GM12878 (cell line): ENCODE data around the gene ZNF816. TPM values are rescaled to one million over a fixed set of nuclear protein-coding genes. Genes with fewer than 3 reads are reported as not detected.
"Not testable (repeated sequence)": the region's sequence is repeated elsewhere in the genome, so short reads cannot be mapped to it uniquely, and the experiment has no call there.

Source experiments
- ATAC-seq: fragments of 200-7000 bp; cut with Tn5 transposase; 3 replicates; pipeline ENCODE4 v1.9.1; 2020; ENCODE audit warnings: mild to moderate bottlenecking, moderate library complexity
- BruUV-seq: library from RNA; stranded (reverse); fragments of 400-500 nt; replicated peaks from 2 replicates; lab custom pipeline; 2021; lab: Mats Ljungman, UMichigan
- CTCF ChIA-PET: fragments of 300-600 bp; sonication (Branson Sonifier 250); formaldehyde crosslinking; extraction: SDS; loops from one replicate; lab custom pipeline; 2021; ENCODE audit warnings: inconsistent platforms; lab: Yijun Ruan, JAX
- POLR2A ChIA-PET: fragments of 350-600 bp; formaldehyde crosslinking; extraction: SDS; loops from one replicate; lab custom pipeline; 2021; ENCODE audit warnings: inconsistent platforms; lab: Charles Lee
- RAD21 ChIA-PET: fragments of 300-600 bp; sonication (Branson Sonifier 250); formaldehyde crosslinking; loops from one replicate; lab custom pipeline; 2023; ENCODE audit warnings: antibody characterized with exemption; ENCODE audit not compliant: unreplicated experiment; lab: Charles Lee
- SMC1A ChIA-PET: fragments of 300-600 bp; sonication (Branson Sonifier 250); formaldehyde crosslinking; loops from one replicate; lab custom pipeline; 2023; ENCODE audit not compliant: unreplicated experiment, uncharacterized antibody; lab: Charles Lee
- DNase-seq: peaks from one replicate; pipeline ENCODE4 v3.0.0-alpha.2; 2011; ENCODE audit warnings: low read depth, low spot score
- FAIRE-seq: peaks from 3 replicates; lab custom pipeline; 2011; peaks lifted over from hg19 to GRCh38; lab: Jason Lieb, UNC
- H2AFZ ChIP-seq: 2 replicates; pipeline ENCODE4 v1.6.0; 2011; ENCODE audit warnings: low read depth, low read length, control low read depth; ENCODE audit not compliant: control insufficient read depth
- H3K27ac ChIP-seq: 2 replicates; pipeline ENCODE4 v1.5.1; 2011; ENCODE audit warnings: control low read depth; ENCODE audit not compliant: control insufficient read depth, insufficient read depth
- H3K27me3 ChIP-seq, 2 experiments: replicated peaks in 1 of 2; 2 replicates each; pipeline versions ENCODE4 v1.6.0 to v1.6.1; 2011; ENCODE audit warnings: low read length in 1 of 2; ENCODE audit not compliant: control insufficient read depth in 2 of 2, insufficient read depth in 2 of 2
- H3K36me3 ChIP-seq, 2 experiments: 2 replicates each; pipeline ENCODE4 v1.5.1; 2011; ENCODE audit warnings: low read length in 1 of 2; ENCODE audit not compliant: control insufficient read depth in 2 of 2, insufficient read depth in 2 of 2
- H3K4me1 ChIP-seq: 2 replicates; pipeline ENCODE4 v1.6.1; 2011; ENCODE audit warnings: mild to moderate bottlenecking, low read length, moderate library complexity, mixed read lengths; ENCODE audit not compliant: control insufficient read depth, insufficient read depth
- H3K4me2 ChIP-seq: 2 replicates; pipeline ENCODE4 v1.6.0; 2011; ENCODE audit warnings: control low read depth; ENCODE audit not compliant: control insufficient read depth, insufficient read depth
- H3K4me3 ChIP-seq: fragments of 200-600 bp; sonication (generic); 2 replicates; pipeline ENCODE4 v1.5.1; 2016
- H3K79me2 ChIP-seq: 2 replicates; pipeline ENCODE4 v1.6.0; 2011; ENCODE audit warnings: low read length; ENCODE audit not compliant: control insufficient read depth, insufficient read depth
- H3K9ac ChIP-seq: 2 replicates; pipeline ENCODE4 v1.8.0; 2011; ENCODE audit warnings: low read length, control low read depth, mixed read lengths; ENCODE audit not compliant: control insufficient read depth, insufficient read depth
- H3K9me3 ChIP-seq: replicated peaks from 3 replicates; pipeline ENCODE4 v1.5.1; 2011; ENCODE audit warnings: mild to moderate bottlenecking, low read length; ENCODE audit not compliant: control insufficient read depth, insufficient read depth
- H4K20me1 ChIP-seq: 2 replicates; pipeline ENCODE4 v1.6.0; 2011; ENCODE audit not compliant: control insufficient read depth, insufficient read depth
- NBN ChIP-seq: fragments of 450-650 bp; IDR thresholded peaks from 2 replicates; pipeline ENCODE4 v1.6.1; 2016
- SMAD1 ChIP-seq: fragments of 450-650 bp; IDR thresholded peaks from 2 replicates; pipeline ENCODE4 v1.6.1; 2018; ENCODE audit warnings: mild to moderate bottlenecking, low read depth; ENCODE audit not compliant: partially characterized antibody
- WGBS: methylation state at CpG from one replicate; pipeline ENCODE4 v1.1.6; 2016; ENCODE audit warnings: low lambda C conversion rate; ENCODE audit not compliant: insufficient replicate concordance, insufficient coverage; ENCODE audit errors: missing lambda C conversion rate; 5-methylcytosine and 5-hydroxymethylcytosine counted together
- in situ Hi-C: fragments of 300-500 bp; cut with MboI; formaldehyde crosslinking; loops from 9 replicates; pipeline ENCODE4 v1.14.3; 2018; ENCODE audit warnings: mixed read lengths
- intact Hi-C: fragments of 100-400 bp; cut with micrococcal nuclease; formaldehyde crosslinking; loops from one replicate; pipeline ENCODE4 v1.14.2; 2022; ENCODE audit not compliant: unreplicated experiment
- polyA plus RNA-seq, 11 experiments: library from polyadenylated mRNA; depleted of rRNA in 4 of 11; unstranded in 6 of 11; stranded (reverse) in 5 of 11; fragments of >200 nt; fragmentation: Nextera tagmentation in 4 of 11; fragmentation: Illumina TruSeq in 1 of 11; extraction: Ambion mirVana in 4 of 11; extraction: Trizol in 1 of 11; gene quantifications; 1 replicate in 1 of 11; 2 replicates in 10 of 11; pipeline versions ENCODE4 v1.2.1 to v1.2.3, GENCODE V29; 2011 to 2016; ENCODE audit warnings: inconsistent platforms in 2 of 11, missing spikeins in 2 of 11, low read depth in 1 of 11
- total RNA-seq, 4 experiments: library from RNA; depleted of rRNA in 3 of 4; stranded (reverse); fragments of >200 nt in 3 of 4; fragmentation: Illumina TruSeq in 1 of 4; extraction: Trizol in 1 of 4; gene quantifications; 2 replicates each; pipeline versions ENCODE4 v1.2.1 to v1.2.3, GENCODE V29; 2013 to 2021

The ZNF816 gene
- total and polyA plus RNA-seq, 10 of the 15 experiments (the other 5 are each of a cell fraction or from before 2014, with no cell fraction given), result 4.0 to 15.6 (median 7.5) TPM

GRCh38 chr19:52941523-52941922 is 21.2 kb downstream of the ZNF816 start:
- DNase-seq, H3K9me3 ChIP-seq, RAD21 ChIA-PET, H3K36me3 ChIP-seq, BruUV-seq, H3K4me1 ChIP-seq, H4K20me1 ChIP-seq, intact Hi-C loops, H3K27me3 ChIP-seq, H3K79me2 ChIP-seq: not testable (repeated sequence)
- in situ Hi-C loops, result loop anchor here (5.0 kb wide), 1 partner anchor 84 kb away; the partner anchor contains the start of gene ZNF468
- Histone ChIP-seq H2AFZ (peak overlapping the region; percentile 20), H3K27ac (peak overlapping the region; percentile 77; the same call in 1 of the 2 replicates), H3K9ac (peak overlapping the region; percentile 84), H3K4me2 (peak overlapping the region; percentile 79), H3K4me3 (peak overlapping the region; percentile 70)
- FAIRE-seq, result peak; percentile 52
- TF ChIP-seq SMAD1 (peak; percentile 32), NBN (peak; percentile 28; the same call in 1 of the 2 replicates)
- ATAC-seq, result peak; percentile 42; the same call in 2 of the 3 replicates
- 90% methylated on average over 1 of the region's 2 CpGs for WGBS
- POLR2A ChIA-PET, result interaction anchor here (0.6 to 0.7 kb wide), 2 partner anchors 20 to 1195 kb away, joined by 4 read pairs; no protein-coding TSS in a partner anchor
- SMC1A ChIA-PET, result interaction anchor here (0.6 kb wide), 1 partner anchor 397 kb away, joined by 3 read pairs; no protein-coding TSS in a partner anchor
- CTCF ChIA-PET, result interaction anchor here (0.6 kb wide), 1 partner anchor 696 kb away, joined by 4 read pairs; no protein-coding TSS in a partner anchor

- FAIRE-seq, H3K36me3 ChIP-seq, SMC1A ChIA-PET, H3K4me1 ChIP-seq, DNase-seq, H3K4me2 ChIP-seq, H3K9me3 ChIP-seq, H3K9ac ChIP-seq, H4K20me1 ChIP-seq, H3K27me3 ChIP-seq, H3K4me3 ChIP-seq, H3K79me2 ChIP-seq, ATAC-seq, H3K27ac ChIP-seq, H2AFZ ChIP-seq, intact Hi-C loops, BruUV-seq: not testable (repeated sequence)
- RAD21 ChIA-PET, result interaction anchor here (1.1 kb wide), 1 partner anchor 19 kb away, joined by 3 read pairs; no protein-coding TSS in a partner anchor
- WGBS, result 84% methylated on average over 5 of the region's 5 CpGs
- CTCF ChIA-PET, result interaction anchor here (0.6 kb wide), 1 partner anchor 695 kb away, joined by 4 read pairs; no protein-coding TSS in a partner anchor
- POLR2A ChIA-PET, result interaction anchor here (0.6 to 0.7 kb wide), 2 partner anchors 21 to 1196 kb away, joined by 4 read pairs; no protein-coding TSS in a partner anchor
- in situ Hi-C loops, result loop anchor here (5.0 kb wide), 1 partner anchor 84 kb away; the partner anchor contains the start of gene ZNF468
These were observed 21.8 kb downstream of the ZNF816 start for GRCh38 chr19:52940905-52941304.
